Activated naive CD4-positive, alpha-beta T cell treated with anti-CD3 and anti-CD28 coated beads for 36 hours (primary cell): ENCODE data around the gene DNAH8. TPM values are rescaled to one million over a fixed set of nuclear protein-coding genes. Genes with fewer than 3 reads are reported as not detected.
A peak's percentile ranks its signal among the peaks of the same experiment; 100 is the strongest.

Experiments
- CTCF ChIA-PET: fragments of 350-600 bp; sonication (Branson Sonifier 250); formaldehyde crosslinking; loops from one replicate; lab custom pipeline; 2021; ENCODE audit warnings: antibody characterized with exemption; lab: Charles Lee
- DNase-seq: peaks from one replicate; pipeline ENCODE4 v3.0.0-alpha.2; 2020
- H3K27ac Mint-ChIP-seq: one replicate; pipeline ENCODE4 v1.8.0; 2021; ENCODE audit warnings: mild to moderate bottlenecking, mixed read lengths
- H3K27me3 Mint-ChIP-seq: one replicate; pipeline ENCODE4 v1.8.0; 2021; ENCODE audit warnings: low read depth, mixed read lengths
- H3K36me3 Mint-ChIP-seq: one replicate; pipeline ENCODE4 v1.8.0; 2021; ENCODE audit warnings: low read depth, mixed read lengths
- H3K4me1 Mint-ChIP-seq: one replicate; pipeline ENCODE4 v1.8.0; 2021; ENCODE audit warnings: low read depth, mixed read lengths
- H3K4me3 Mint-ChIP-seq: one replicate; pipeline ENCODE4 v1.8.0; 2021; ENCODE audit warnings: mild to moderate bottlenecking, moderate library complexity, mixed read lengths
- H3K9me3 Mint-ChIP-seq: one replicate; pipeline ENCODE4 v1.8.0; 2021; ENCODE audit warnings: mixed read lengths
- intact Hi-C: fragments of 100-400 bp; cut with micrococcal nuclease; formaldehyde crosslinking; loops from one replicate; pipeline ENCODE4 v1.15.1; 2023
- total RNA-seq, 2 experiments: library from RNA; stranded (reverse); gene quantifications; one replicate each; pipeline ENCODE4 v1.2.3, GENCODE V29; 2021

DNAH8 gene
- total RNA-seq, 2 experiments from 2014 or later: 0.07 to 0.15 TPM

GRCh38 chr6:38725414-38726183, 10.5 kb downstream of the DNAH8 start:
- Mint-ChIP-seq H3K4me3 (no peak overlapping the region), H3K9me3 (peaks cover 1% of the 10 kb centered on the region), H3K27me3 (peaks cover 2% of the 10 kb centered on the region), H3K27ac (no peak overlapping the region), H3K4me1 (peaks cover 9% of the 10 kb centered on the region), H3K36me3 (no peaks in the 10 kb centered on the region)
- intact Hi-C loops: no loop called here
- DNase-seq: peak; percentile 14
- CTCF ChIA-PET: no interaction called here

GRCh38 chr6:38728203-38728602, 13.1 kb downstream of the DNAH8 start:
- no peak for DNase-seq
- peaks cover 9% of the 10 kb centered on the region for H3K4me1 Mint-ChIP-seq
- intact Hi-C loops: no loop called here
- H3K4me3 Mint-ChIP-seq: no peak overlapping the region
- CTCF ChIA-PET: no interaction called here
- H3K36me3 Mint-ChIP-seq: no peaks in the 10 kb centered on the region
- peaks cover under 1% of the 10 kb centered on the region for H3K27me3 Mint-ChIP-seq
- no peaks in the 10 kb centered on the region for H3K9me3 Mint-ChIP-seq
- no peak overlapping the region for H3K27ac Mint-ChIP-seq

GRCh38 chr6:38730140-38730862, 15.2 kb downstream of the DNAH8 start:
- Mint-ChIP-seq H3K27me3 (peaks cover 4% of the 10 kb centered on the region), H3K27ac (no peak overlapping the region), H3K4me3 (no peak overlapping the region), H3K4me1 (peaks cover 6% of the 10 kb centered on the region), H3K9me3 (peaks cover 2% of the 10 kb centered on the region), H3K36me3 (no peaks in the 10 kb centered on the region)
- intact Hi-C loops: no loop called here
- no peak for DNase-seq
- CTCF ChIA-PET: interaction anchor here (0.9 kb wide), 1 partner anchor 142 kb away, joined by 3 read pairs; no protein-coding TSS in a partner anchor

GRCh38 chr6:38736951-38737350, 21.8 kb downstream of the DNAH8 start:
- no peak overlapping the region for H3K4me3 Mint-ChIP-seq
- H3K36me3 Mint-ChIP-seq: no peaks in the 10 kb centered on the region
- DNase-seq: no peak
- no peaks in the 10 kb centered on the region for H3K4me1 Mint-ChIP-seq
- H3K27ac Mint-ChIP-seq: no peak overlapping the region
- CTCF ChIA-PET: no interaction called here
- H3K27me3 Mint-ChIP-seq: peaks cover 31% of the 10 kb centered on the region
- intact Hi-C loops: no loop called here
- H3K9me3 Mint-ChIP-seq: peaks cover 2% of the 10 kb centered on the region

- DNase-seq: no peak
- CTCF ChIA-PET: no interaction called here
- H3K4me3 Mint-ChIP-seq: no peak overlapping the region
- no peaks in the 10 kb centered on the region for H3K36me3 Mint-ChIP-seq
- H3K27me3 Mint-ChIP-seq: peaks cover 31% of the 10 kb centered on the region
- peaks cover 2% of the 10 kb centered on the region for H3K9me3 Mint-ChIP-seq
- no peak overlapping the region for H3K27ac Mint-ChIP-seq
- intact Hi-C loops: no loop called here
- H3K4me1 Mint-ChIP-seq: no peaks in the 10 kb centered on the region
Observed at GRCh38 chr6:38738261-38738660, 23.1 kb downstream of the DNAH8 start.

- peaks cover 32% of the 10 kb centered on the region for H3K27me3 Mint-ChIP-seq
- H3K9me3 Mint-ChIP-seq: peaks cover 2% of the 10 kb centered on the region
- no peak overlapping the region for H3K4me3 Mint-ChIP-seq
- H3K4me1 Mint-ChIP-seq: no peaks in the 10 kb centered on the region
- CTCF ChIA-PET: no interaction called here
- no peak for DNase-seq
- H3K27ac Mint-ChIP-seq: no peak overlapping the region
- intact Hi-C loops: no loop called here
- H3K36me3 Mint-ChIP-seq: no peaks in the 10 kb centered on the region
Observed at GRCh38 chr6:38739532-38739931, 24.4 kb downstream of the DNAH8 start.

- Mint-ChIP-seq H3K27ac (peak overlapping the region; percentile 71), H3K36me3 (no peaks in the 10 kb centered on the region), H3K9me3 (no peaks in the 10 kb centered on the region), H3K27me3 (peaks cover 5% of the 10 kb centered on the region), H3K4me1 (peaks cover 29% of the 10 kb centered on the region), H3K4me3 (no peak overlapping the region)
- intact Hi-C loops: no loop called here
- CTCF ChIA-PET: no interaction called here
- DNase-seq: no peak
Observed at GRCh38 chr6:38749473-38749872, 34.4 kb downstream of the DNAH8 start.

- H3K36me3 Mint-ChIP-seq: no peaks in the 10 kb centered on the region
- H3K9me3 Mint-ChIP-seq: no peaks in the 10 kb centered on the region
- no peak overlapping the region for H3K4me3 Mint-ChIP-seq
- intact Hi-C loops: loop anchor here (2.0 to 5.0 kb wide), 2 partner anchors 39 to 78 kb away; no protein-coding TSS in a partner anchor
- CTCF ChIA-PET: interaction anchor here (0.6 kb wide), 1 partner anchor 87 kb away, joined by 9 read pairs; no protein-coding TSS in a partner anchor
- no peak overlapping the region for H3K27ac Mint-ChIP-seq
- no peaks in the 10 kb centered on the region for H3K27me3 Mint-ChIP-seq
- DNase-seq: peak; percentile 60
- H3K4me1 Mint-ChIP-seq: peaks cover 43% of the 10 kb centered on the region
Observed at GRCh38 chr6:38750968-38751615, 36.0 kb downstream of the DNAH8 start.

- peaks cover 47% of the 10 kb centered on the region for H3K4me1 Mint-ChIP-seq
- peak overlapping the region; percentile 36 for H3K27ac Mint-ChIP-seq
- CTCF ChIA-PET: interaction anchor here (0.6 kb wide), 1 partner anchor 637 kb away, joined by 3 read pairs; no protein-coding TSS in a partner anchor
- no peaks in the 10 kb centered on the region for H3K36me3 Mint-ChIP-seq
- intact Hi-C loops: loop anchor here (2.0 to 5.0 kb wide), 2 partner anchors 15 to 41 kb away; no protein-coding TSS in a partner anchor
- no peaks in the 10 kb centered on the region for H3K9me3 Mint-ChIP-seq
- no peaks in the 10 kb centered on the region for H3K27me3 Mint-ChIP-seq
- no peak for DNase-seq
- H3K4me3 Mint-ChIP-seq: no peak overlapping the region
Observed at GRCh38 chr6:38753707-38754106, 38.6 kb downstream of the DNAH8 start.

- Mint-ChIP-seq H3K4me1 (peaks cover 39% of the 10 kb centered on the region), H3K27me3 (peaks cover 2% of the 10 kb centered on the region), H3K4me3 (no peak overlapping the region), H3K27ac (peak overlapping the region; percentile 79), H3K9me3 (no peaks in the 10 kb centered on the region), H3K36me3 (no peaks in the 10 kb centered on the region)
- CTCF ChIA-PET: no interaction called here
- DNase-seq: no peak
- intact Hi-C loops: loop anchor here (2.0 kb wide), 1 partner anchor 14 kb away; no protein-coding TSS in a partner anchor
Observed at GRCh38 chr6:38755207-38755606, 40.1 kb downstream of the DNAH8 start.

GRCh38 chr6:38755874-38756273, 40.8 kb downstream of the DNAH8 start:
- no peak overlapping the region for H3K4me3 Mint-ChIP-seq
- peak overlapping the region; percentile 84 for H3K27ac Mint-ChIP-seq
- H3K4me1 Mint-ChIP-seq: peaks cover 38% of the 10 kb centered on the region
- CTCF ChIA-PET: no interaction called here
- H3K9me3 Mint-ChIP-seq: no peaks in the 10 kb centered on the region
- peaks cover 2% of the 10 kb centered on the region for H3K27me3 Mint-ChIP-seq
- DNase-seq: no peak
- H3K36me3 Mint-ChIP-seq: no peaks in the 10 kb centered on the region
- intact Hi-C loops: loop anchor here (2.0 kb wide), 1 partner anchor 13 kb away; no protein-coding TSS in a partner anchor

GRCh38 chr6:38760097-38760496, 45.0 kb downstream of the DNAH8 start:
- H3K27me3 Mint-ChIP-seq: peaks cover 8% of the 10 kb centered on the region
- H3K9me3 Mint-ChIP-seq: no peaks in the 10 kb centered on the region
- H3K4me3 Mint-ChIP-seq: no peak overlapping the region
- H3K4me1 Mint-ChIP-seq: peaks cover 13% of the 10 kb centered on the region
- no peak for DNase-seq
- no peak overlapping the region for H3K27ac Mint-ChIP-seq
- intact Hi-C loops: no loop called here
- no peaks in the 10 kb centered on the region for H3K36me3 Mint-ChIP-seq
- CTCF ChIA-PET: no interaction called here
